ENCODE data around the gene FAM83G.

Gene FAM83G

DNA sequence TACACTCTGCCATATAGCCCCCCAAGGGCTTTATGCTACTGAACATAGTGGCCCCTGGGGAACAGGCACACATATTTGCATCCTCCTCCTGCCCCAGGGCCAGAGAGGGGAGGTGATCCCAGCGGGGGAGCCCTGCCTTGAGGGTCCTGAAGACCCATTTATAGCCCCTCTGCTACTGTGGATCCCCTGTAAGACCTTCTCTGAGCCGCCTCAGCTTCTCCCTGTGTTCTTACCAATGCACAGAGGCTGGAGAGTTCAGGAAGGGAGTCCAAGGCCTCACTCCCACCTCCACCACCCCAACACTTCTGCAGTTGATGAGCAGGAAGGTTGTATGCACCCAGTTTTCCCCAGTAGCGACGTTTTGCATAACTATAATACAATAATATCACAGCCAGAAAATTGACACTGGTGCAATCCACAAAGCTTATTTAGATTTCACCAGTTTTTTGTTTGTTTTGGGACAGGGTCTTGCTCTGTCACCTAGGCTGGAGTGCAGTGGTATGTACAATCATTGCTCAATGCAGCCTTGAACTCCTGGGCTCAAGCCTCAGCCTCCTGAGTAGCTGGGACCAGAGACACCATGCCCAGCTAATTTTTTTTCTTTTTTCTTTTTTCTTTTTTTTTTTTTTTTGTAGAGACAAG lies 1.3 kb upstream of the FAM83G start:
- peak overlapping the region; percentile 97; the same call in 1 of the 2 replicates for H3K4me2 ChIP-seq
- no peaks in the 10 kb centered on the region for H3K36me3 ChIP-seq
- peaks cover 29% of the 10 kb centered on the region for H4K20me1 ChIP-seq
- H3K27me3 ChIP-seq: peaks cover 58% of the 10 kb centered on the region
- TF ChIP-seq Cebpa-rat (IDR thresholded peaks at IDR 0.05): no peak
- H3K9me3 ChIP-seq: peaks cover 9% of the 10 kb centered on the region
- no peak overlapping the region for H3K27ac ChIP-seq
- peaks cover 47% of the 10 kb centered on the region for H3K4me1 ChIP-seq
- H3K9ac ChIP-seq: no peak overlapping the region
- no peak overlapping the region for H3K4me3 ChIP-seq

DNA sequence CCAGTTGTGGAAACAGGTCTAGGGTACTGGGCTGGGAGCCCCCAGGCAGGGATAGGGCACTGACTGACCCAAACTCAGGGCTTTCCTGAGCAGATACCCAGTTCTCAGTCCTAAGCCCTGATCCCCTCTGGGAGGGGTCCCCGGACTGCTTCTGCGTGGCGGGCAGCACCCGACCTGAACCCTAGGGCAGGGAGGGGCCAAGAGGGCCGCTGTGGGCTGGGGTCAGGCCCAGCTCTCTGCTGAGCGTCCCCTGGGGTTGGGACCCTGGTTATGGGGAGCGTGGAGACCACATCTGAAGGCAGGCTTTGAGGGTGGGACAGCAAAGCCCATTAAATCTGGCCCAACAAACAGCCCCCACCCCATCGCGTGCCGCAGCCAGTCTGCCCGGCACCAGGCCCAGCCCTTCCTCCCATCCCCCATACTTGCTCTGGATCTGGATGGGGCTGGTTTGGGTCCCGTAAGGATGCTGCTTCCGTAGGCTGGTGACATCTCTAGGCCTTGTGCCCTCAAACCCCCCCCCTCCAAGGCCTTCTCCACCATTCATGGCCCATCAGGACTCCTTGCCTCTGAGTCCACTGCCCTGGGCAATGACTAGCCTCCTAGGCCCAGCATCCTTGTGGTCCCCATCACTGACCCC lies 691 bp upstream of the FAM83G start:
- no peaks in the 10 kb centered on the region for H3K36me3 ChIP-seq
- no peak for TF ChIP-seq Cebpa-rat (IDR thresholded peaks at IDR 0.05)
- peaks cover 9% of the 10 kb centered on the region for H3K9me3 ChIP-seq
- peak overlapping the region; percentile 69; the same call in 1 of the 2 replicates for H3K4me3 ChIP-seq
- no peak overlapping the region for H3K27ac ChIP-seq
- peaks cover 29% of the 10 kb centered on the region for H4K20me1 ChIP-seq
- H3K27me3 ChIP-seq: peaks cover 64% of the 10 kb centered on the region
- no peak overlapping the region for H3K9ac ChIP-seq
- H3K4me1 ChIP-seq: peaks cover 50% of the 10 kb centered on the region
- H3K4me2 ChIP-seq: peak overlapping the region; percentile 97

DNA sequence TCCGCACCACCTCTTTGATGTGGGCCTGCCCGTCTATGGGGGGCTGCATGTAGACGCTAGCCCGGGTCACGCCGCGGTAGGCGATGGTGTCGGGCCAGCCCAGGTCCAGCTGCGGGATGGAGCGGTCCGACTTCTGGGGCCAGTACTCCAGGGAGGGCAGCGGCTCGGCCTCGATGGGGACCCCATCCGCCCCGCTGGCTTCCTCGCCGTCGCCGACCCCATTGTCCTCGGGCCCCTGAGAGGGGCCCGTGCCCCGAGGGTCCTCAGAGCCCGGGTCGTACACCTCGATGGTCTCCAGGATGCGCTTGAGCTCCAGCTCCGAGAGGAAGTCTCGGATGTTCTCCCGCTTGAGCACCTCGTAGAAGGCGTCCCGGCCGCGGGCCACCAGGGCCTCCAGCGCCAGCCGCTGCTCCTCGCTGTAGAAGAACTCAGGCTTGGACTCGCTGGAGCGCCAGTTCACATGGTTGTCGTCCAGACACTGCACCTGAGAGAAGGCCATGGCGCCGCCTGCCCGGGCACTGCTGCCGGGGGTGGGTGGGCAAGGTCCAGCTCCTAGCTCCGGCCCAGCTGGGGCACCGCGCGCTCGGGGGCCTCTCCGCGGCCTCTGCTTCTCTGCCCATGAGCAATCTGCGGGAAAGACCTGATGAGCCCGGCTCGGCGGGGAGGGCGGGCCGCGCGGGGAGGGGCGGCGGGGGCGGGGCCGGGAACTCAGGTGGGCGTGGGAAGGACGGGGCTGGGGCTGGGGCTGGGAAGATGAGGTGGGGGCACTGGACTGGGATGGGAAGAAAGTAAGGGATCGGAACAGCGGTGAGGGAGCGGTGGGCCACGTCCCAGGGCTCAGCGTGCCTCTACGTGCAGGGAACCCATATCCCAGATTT lies 782 bp downstream of the FAM83G start:
- peak overlapping the region; percentile 69 for H3K4me3 ChIP-seq
- H3K27ac ChIP-seq: no peak overlapping the region
- H4K20me1 ChIP-seq: peaks cover 29% of the 10 kb centered on the region
- H3K4me1 ChIP-seq: peaks cover 50% of the 10 kb centered on the region
- peak overlapping the region; percentile 58 for H3K9ac ChIP-seq
- no peaks in the 10 kb centered on the region for H3K36me3 ChIP-seq
- TF ChIP-seq Cebpa-rat (IDR thresholded peaks at IDR 0.05): no peak
- H3K9me3 ChIP-seq: peaks cover 9% of the 10 kb centered on the region
- peak overlapping the region; percentile 97 for H3K4me2 ChIP-seq
- H3K27me3 ChIP-seq: peaks cover 69% of the 10 kb centered on the region

DNA sequence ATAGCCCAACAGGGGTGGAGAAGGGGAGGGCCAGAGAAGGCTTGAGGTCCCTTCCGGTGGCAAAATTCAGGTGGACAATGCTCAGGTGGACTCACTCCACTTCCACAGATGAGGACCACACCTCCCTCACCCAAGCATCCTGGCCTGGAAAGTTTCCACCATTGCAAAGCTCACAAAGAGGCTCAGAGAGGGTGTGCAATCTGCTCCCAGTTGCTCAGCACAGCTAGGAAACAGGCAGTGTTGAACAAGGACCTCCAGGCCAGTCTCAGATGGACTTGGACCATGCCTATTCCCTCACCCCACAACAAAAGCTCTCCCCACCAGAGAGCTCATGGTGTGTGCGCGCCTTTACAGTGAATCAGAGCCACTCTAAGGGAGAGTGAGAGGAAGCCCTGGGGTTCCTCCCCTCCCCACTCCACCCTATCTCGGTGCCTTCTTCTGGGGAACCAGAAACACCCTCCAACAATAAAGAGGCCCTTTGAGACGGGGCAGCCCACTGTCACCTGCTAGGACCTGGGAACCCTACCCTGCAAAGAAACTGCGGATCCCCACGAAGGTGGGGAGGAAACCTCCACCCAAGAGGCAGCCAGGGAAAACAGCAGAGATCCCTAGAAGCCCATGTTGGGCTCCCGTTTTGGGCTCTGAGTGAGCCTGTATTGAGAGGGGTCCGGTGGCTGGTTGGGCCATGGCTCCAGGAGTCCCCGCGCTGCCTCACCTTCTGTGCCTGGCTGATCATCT lies 1.6 kb downstream of the FAM83G start:
- Histone ChIP-seq H3K4me3 (0 out of 2 replicates have a peak overlapping the region, but pooled peaks have one; percentile 69), H3K4me1 (peaks cover 50% of the 10 kb centered on the region), H3K36me3 (no peaks in the 10 kb centered on the region), H3K27me3 (peaks cover 69% of the 10 kb centered on the region), H3K9ac (no peak overlapping the region), H3K4me2 (peak overlapping the region; percentile 97; the same call in 1 of the 2 replicates), H3K9me3 (peaks cover 9% of the 10 kb centered on the region), H3K27ac (no peak overlapping the region), H4K20me1 (peaks cover 29% of the 10 kb centered on the region)
- no peak for TF ChIP-seq Cebpa-rat (IDR thresholded peaks at IDR 0.05)

DNA sequence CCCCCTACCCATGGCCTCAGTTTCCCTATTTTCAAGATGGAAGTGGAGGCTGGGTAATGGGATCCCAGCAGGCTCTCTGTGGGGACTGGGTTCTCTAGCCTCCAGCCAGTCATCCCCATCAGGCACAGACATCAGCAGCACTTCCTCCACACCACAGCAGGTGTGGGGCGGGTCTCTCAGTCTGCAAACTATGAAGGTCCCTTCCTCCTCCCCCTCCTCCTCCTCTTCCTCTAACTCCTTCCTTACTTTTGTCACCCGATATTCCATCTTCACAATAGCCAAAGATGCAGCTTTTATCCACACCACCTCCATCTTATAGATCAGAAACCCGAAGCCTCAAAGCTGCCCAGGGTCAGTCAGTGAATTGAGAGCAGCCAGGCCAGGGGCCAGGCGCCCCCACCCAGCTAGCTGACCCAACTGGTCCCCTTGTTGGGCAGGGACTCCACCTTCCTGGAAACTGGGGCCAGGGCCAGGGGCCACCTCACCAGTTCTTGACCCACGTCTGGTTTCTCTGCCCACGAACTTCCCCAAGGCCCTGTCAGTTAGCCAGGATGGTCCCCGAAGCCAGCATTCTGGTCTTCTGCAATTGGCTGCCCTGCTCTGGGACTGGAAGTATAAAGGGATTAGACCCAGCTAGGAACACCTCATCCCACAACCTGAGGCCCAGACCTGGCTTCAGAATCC lies 2.5 kb downstream of the FAM83G start:
- peaks cover 9% of the 10 kb centered on the region for H3K9me3 ChIP-seq
- H3K27me3 ChIP-seq: peaks cover 69% of the 10 kb centered on the region
- H3K9ac ChIP-seq: no peak overlapping the region
- no peak overlapping the region for H3K27ac ChIP-seq
- no peak overlapping the region for H3K4me3 ChIP-seq
- peak overlapping the region; percentile 50 for H3K4me2 ChIP-seq
- peaks cover 50% of the 10 kb centered on the region for H3K4me1 ChIP-seq
- no peaks in the 10 kb centered on the region for H3K36me3 ChIP-seq
- TF ChIP-seq Cebpa-rat (IDR thresholded peaks at IDR 0.05): no peak
- peaks cover 29% of the 10 kb centered on the region for H4K20me1 ChIP-seq

DNA sequence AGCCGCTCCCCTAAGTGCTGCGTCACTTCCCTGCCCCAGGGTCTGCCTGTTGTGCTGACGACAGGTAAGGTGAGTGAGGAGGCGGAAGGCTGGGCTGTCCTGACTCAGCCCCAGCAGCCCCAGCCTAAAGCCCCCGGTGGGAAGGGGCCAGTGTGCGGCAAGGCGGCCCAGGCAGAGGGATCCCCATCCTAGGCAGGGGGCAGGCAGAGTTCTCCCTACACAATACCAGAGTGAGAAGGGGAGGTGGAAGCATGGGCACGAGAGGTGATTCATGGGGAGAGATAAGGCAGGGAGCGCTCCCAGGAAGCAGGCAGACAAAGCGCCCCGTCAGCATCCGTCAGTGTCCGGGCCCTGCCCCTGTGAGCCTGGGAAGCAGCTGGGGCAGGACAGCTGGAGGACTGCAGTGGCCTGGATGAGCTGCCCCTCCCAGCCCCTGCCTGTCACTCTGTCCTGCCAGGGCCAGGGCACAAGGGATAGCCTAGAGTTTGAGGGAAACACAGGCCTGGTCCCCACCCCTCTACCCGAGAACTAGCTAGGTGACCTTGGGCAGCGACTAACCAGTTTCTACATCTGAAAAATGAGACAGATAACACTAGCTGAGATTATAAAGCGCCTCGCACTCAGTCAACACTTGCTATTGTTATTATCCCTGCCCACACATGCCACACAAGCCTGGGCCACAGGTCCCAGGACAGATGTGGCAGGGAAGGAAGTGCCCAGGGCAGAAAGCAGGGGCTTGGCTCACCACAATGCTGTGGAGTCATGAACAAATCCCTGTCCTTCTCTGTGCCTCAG lies 3.8 kb downstream of the FAM83G start:
- Histone ChIP-seq H3K27me3 (peaks cover 60% of the 10 kb centered on the region), H3K4me3 (no peak overlapping the region), H3K9ac (no peak overlapping the region), H3K27ac (no peak overlapping the region), H3K4me1 (peaks cover 48% of the 10 kb centered on the region), H3K36me3 (no peaks in the 10 kb centered on the region), H4K20me1 (peaks cover 29% of the 10 kb centered on the region), H3K4me2 (peak overlapping the region; percentile 50), H3K9me3 (peaks cover 7% of the 10 kb centered on the region)
- TF ChIP-seq Cebpa-rat (IDR thresholded peaks at IDR 0.05): no peak

DNA sequence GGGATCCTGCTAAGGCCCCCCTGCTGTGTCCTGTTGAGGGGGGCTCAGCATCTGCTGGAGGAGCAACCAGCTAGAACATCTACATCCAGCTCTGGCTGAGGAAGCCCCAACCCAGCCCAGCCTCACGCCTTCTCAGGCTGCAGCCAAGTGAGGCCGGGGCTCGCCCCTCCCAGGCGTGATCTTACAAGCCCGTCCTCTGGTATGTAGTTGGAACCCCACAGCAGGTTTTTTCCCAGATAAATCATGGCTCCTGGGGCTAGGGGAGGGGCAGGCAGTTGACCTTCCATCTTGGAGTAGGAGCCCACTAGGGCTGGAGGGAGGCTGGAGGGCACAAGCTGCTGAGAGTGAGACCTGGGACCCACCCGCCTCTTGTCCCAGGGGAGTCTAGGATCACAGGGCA lies 4.7 kb downstream of the FAM83G start:
- TF ChIP-seq Cebpa-rat (IDR thresholded peaks at IDR 0.05): no peak
- Histone ChIP-seq H3K27me3 (peaks cover 51% of the 10 kb centered on the region), H3K27ac (no peak overlapping the region), H3K9me3 (peaks cover 15% of the 10 kb centered on the region), H3K9ac (no peak overlapping the region), H3K36me3 (no peaks in the 10 kb centered on the region), H3K4me1 (peaks cover 40% of the 10 kb centered on the region), H4K20me1 (peaks cover 25% of the 10 kb centered on the region), H3K4me3 (no peak overlapping the region), H3K4me2 (no peak overlapping the region)

DNA sequence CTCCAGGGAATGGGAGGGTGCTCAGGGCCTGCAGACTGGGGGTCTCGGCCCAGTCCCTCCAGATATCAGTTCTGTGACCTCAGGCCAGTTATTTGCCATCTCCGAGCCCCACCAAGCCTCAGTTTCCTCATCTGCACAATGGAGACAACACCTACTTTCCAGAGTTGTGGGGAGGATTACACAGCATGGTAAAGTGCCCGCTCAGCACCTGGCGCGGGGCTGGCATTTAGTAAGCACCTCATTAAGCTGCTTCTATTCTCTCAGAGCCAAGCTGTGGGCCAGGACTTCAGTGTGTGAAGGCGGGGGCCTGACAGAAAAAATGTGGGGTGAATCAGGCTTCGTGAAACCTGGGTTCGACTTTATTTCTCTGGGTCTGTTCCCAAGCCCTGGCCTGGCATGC lies 5.2 kb downstream of the FAM83G start:
- H3K4me2 ChIP-seq: no peak overlapping the region
- H3K36me3 ChIP-seq: no peaks in the 10 kb centered on the region
- peaks cover 20% of the 10 kb centered on the region for H3K9me3 ChIP-seq
- no peak overlapping the region for H3K27ac ChIP-seq
- peaks cover 35% of the 10 kb centered on the region for H3K4me1 ChIP-seq
- peaks cover 49% of the 10 kb centered on the region for H3K27me3 ChIP-seq
- peaks cover 19% of the 10 kb centered on the region for H4K20me1 ChIP-seq
- no peak overlapping the region for H3K9ac ChIP-seq
- no peak for TF ChIP-seq Cebpa-rat (IDR thresholded peaks at IDR 0.05)
- no peak overlapping the region for H3K4me3 ChIP-seq

All from BLaER1 (cell line).